Measurements from ENCODE around the gene FMC1.
"Not testable (repeated sequence)": the region's sequence is repeated elsewhere in the genome, so short reads cannot be mapped to it uniquely, and the experiment has no call there.

The FMC1 gene
- 0.92 to 0.97 reads per million in 2 donors for total RNA-seq

- DNase-seq: peak; percentile 60
Measured at GRCh38 chr7:139341058-139341775, at the start of gene FMC1. Gene FMC1 (plus strand): TSS chr7:139341337. CDS start chr7:139341385, 48 bp downstream.

- DNase-seq: no peak
Measured at GRCh38 chr7:139292821-139293220, 48.3 kb upstream of the FMC1 start.

GRCh38 chr7:139293534-139293933 is 47.6 kb upstream of the FMC1 start:
- DNase-seq: no peak

DNA sequence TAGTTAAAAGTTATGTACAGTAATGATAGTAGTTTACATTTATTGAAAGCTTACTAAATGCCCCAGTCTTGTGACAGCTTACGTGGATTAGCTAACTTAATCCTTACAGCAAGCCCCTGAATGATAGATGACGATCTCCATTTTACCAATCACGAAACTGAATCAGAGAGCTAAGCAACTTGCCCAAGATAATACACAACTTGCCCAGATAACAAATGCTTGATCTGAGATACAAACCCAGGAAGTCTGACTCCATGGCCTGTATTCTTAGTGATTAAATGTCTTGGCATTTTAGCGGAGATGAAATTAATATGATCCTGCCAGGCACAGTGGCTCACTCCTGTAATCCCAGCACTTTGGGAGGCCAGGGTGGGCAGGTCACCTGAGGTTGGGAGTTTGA is 46.9 kb upstream of the FMC1 start:
- no peak for DNase-seq

- no peak for DNase-seq
Measured at GRCh38 chr7:139294951-139295575, 46.1 kb upstream of the FMC1 start.

DNA sequence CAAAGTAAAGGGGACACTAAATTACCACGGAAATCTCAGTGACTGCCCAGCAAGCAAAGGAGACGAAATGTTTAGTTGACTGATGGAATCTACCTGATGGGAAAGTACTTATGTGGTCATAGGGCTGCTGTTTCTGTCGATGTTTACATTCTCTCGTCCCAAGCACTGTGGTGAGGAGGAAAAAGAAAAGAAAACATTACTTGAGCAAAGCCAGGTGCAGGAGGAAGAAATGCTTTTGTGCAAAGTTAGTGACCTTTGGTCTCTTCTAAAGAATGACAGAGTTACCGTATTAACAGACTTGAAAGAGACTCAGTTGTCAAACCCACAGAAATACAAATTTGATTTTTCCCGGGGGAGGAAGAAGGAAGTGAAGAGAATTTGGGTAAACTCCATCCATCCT is 43.3 kb upstream of the FMC1 start:
- DNase-seq: no peak

- no peak for DNase-seq
Measured at GRCh38 chr7:139299296-139299695, 41.8 kb upstream of the FMC1 start.

DNA sequence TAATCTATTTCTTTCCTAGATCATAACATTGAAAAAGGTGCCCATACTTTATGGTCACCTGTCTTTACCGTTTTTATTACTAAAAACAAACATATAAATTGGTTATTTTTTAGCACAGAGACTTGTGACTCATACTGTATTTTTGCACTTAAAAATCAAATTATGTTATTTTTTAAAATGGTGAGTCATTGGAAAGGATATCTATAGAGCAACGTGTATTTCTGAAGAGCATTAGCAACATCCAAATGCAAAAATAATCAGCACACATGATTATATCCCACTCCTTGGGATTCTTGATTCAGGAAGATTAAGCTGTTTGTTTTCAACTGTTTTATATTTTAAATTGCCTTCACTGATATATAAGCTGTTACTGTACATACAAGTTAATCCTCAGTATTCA is 40.7 kb upstream of the FMC1 start:
- no peak for DNase-seq

GRCh38 chr7:139304517-139304916 is 36.6 kb upstream of the FMC1 start:
- no peak for DNase-seq

DNA sequence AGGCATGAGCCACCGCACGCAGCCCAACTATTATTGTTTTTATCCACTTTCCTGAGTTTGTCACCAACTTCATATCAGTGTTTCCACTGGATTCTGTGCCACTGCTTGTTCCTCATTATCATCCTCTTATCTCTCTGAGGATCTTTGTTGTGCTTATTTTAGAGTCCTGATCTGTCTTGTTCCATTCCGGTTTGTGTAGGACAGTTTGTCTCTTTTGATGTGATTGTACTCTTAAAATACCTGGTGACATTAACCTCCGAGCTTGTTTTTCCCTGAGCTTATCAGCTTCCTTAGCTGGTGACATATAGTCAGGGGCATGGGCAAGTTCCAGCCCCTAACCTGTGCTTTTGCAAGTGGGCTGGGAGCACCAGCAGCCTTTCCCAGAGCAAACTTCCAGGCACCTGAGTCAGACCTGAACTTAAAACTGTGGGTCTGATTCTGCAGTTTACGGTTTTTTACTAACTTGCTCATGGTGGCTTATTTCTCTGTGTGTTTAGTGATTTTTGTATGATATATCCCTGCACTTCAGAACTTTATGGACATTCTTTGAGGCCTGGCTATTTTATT is 23.1 kb upstream of the FMC1 start:
- DNase-seq: no peak

DNA sequence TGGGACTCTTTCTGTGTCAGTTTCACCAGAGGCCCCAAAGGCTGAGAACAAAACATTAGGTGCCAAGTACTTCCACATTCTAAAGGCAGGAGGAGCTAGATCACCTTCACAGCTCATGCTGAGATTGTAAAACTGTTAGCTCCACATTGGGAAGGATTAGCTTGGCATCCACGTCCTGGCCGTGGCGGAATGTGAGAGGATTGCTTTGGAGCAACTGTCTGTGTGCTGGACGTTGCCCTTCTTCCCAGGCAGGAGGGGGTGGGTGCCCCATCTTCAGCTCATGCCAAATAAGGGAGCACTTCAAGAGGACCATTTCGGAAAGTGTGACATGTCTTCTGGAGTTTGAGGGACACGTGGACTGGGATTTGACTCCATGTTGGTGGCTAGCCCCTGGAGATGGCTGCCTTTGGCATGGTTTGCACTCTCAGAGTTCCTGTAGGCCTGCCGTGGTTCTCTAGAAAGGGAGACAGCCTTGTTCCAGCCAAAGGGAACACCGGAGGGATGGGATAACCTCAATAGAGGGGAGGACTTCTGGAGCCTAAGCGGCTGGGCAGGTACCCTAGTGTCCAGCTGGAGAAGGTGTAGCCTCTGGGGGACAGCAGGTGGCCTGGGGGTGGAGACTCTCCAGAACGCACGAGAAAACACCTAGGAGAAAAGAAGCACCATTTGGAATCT is 19.9 kb upstream of the FMC1 start:
- DNase-seq: no peak

- DNase-seq: not testable (repeated sequence)
Measured at GRCh38 chr7:139324709-139325108, 16.4 kb upstream of the FMC1 start.

DNA sequence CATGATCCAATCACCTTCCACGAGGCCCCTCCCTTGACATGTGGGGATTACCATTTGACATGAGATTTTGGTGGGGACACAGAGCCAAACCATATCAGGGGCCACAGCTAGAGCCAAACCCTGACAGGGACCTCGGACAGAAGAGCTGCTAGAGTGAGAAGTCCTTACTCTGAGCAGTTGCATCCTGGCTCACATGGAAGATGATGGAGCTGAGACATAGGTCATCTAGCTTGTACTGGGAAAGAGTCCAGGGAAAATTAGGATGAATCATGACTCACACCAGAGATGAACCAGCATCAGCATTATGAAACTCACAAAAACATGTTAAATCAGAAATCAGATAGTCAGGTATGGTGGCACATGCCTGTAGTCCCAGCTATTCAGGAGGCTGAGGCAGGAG is 12.8 kb upstream of the FMC1 start:
- no peak for DNase-seq

DNA sequence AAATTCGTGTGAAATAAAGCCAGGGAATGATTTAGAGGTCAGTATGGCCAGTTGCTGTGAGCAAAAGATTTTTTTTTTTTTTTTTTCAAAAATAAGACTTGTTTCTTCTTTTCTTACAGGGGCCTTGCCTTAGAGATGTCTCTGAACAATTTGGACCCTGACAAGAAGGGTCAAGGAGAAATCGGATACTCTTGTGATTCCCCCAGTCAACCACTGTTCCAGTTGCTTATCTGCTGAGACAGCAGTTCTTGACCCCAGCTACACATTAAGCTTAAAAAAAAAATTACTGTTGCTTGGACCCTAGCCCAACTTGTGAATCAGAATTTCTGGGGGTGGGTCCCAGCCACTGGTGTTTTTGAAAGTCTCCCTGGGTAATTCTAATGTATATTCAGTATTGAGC is 12.0 kb upstream of the FMC1 start:
- DNase-seq: no peak

DNA sequence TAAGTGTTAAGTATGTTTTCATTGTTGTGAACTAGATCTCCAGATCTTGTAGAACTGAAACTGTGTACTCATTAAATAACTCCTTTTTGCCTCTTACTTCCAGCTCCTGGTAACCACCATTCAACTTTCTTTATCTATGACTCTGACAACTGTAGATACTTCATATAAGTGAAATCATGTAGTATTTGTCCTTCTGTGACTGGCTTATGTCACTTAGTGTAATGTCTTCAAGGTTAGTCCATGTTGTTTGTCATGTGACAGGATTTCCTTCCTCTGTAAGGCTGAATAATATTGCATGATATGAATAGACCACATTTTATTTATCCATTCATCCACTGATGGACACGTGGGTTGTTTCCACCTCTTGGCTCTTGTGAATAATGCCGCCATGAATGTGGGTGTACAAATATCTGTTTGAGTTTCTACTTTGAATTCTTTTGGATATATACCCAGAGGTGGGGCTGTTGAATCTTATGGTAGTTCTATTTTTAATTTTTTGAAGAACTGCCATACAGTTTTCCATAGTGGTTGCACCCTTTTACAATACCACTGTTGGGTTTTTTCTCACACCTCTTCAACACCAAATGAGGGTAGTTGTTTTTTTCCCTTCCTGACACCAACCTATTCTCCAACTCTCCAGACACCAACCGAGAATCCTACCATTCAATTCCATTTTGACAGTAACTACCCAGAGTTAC is 10.7 kb upstream of the FMC1 start:
- DNase-seq: no peak

GRCh38 chr7:139332697-139333359 is 8.3 kb upstream of the FMC1 start:
- DNase-seq: no peak

GRCh38 chr7:139333443-139333842 is 7.7 kb upstream of the FMC1 start:
- DNase-seq: not testable (repeated sequence)

- no peak for DNase-seq
Measured at GRCh38 chr7:139334399-139335150, 6.6 kb upstream of the FMC1 start.

DNA sequence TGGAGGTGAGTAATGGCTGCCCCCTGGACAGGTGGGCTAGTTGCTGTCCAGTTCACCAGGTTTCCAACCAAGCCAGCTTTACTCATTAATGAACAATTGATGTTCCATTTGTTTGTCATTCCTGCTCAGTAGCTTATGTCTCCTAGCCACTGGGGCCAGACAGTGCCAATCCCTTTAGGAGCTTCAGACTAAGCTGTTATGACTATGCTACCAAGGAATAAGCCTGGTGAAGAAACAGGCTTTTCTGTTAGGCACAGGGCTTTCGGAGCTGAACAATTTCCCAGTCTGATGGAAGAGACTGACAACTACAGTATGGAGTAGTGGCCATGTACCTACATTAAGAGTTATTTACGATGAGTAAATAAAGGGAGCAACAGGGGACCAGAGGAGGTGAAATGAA is 2.1 kb upstream of the FMC1 start:
- DNase-seq: no peak

DNA sequence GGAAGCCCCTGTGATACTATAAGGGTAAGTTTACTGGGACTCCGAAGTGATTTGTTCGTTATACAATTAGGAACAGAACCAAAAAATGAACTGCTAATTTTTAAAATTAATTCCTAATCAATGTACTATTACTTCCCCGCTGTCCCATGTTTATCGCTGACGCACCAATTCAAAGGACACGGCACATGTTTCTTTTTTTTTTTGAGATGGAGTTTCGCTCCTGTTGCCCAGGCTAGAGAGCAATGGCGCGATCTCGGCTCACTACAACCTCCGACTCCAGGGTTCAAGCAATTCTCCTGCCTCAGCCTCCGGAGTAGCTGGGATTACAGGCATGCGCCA is 1.5 kb upstream of the FMC1 start:
- DNase-seq: no peak

- peak; percentile 88 for DNase-seq
Measured at GRCh38 chr7:139340037-139340807, 915 bp upstream of the FMC1 start.
